WERI-Rb-1 (cell line): ENCODE data around the gene NPHP4.

Experiments used
- DNase-seq: peaks from one replicate; pipeline ENCODE4 v3.0.0-alpha.2; 2020
- H3K27ac ChIP-seq: fragments of 250-450 bp; sonication (Bioruptor Pico); 2 replicates; pipeline ENCODE4 v1.5.1; 2020; ENCODE audit warnings: mild to moderate bottlenecking, moderate library complexity
- H3K27me3 ChIP-seq: fragments of 250-450 bp; sonication (Bioruptor Pico); 2 replicates; pipeline ENCODE4 v1.5.1; 2021; ENCODE audit warnings: mild to moderate bottlenecking, low read depth, moderate library complexity; ENCODE audit not compliant: insufficient read depth, severe bottlenecking
- H3K36me3 ChIP-seq: fragments of 250-450 bp; sonication (Bioruptor Pico); 2 replicates; pipeline ENCODE4 v1.5.1; 2020; ENCODE audit warnings: mild to moderate bottlenecking, moderate library complexity
- H3K4me3 ChIP-seq: 2 replicates; pipeline ENCODE4 v1.5.1; 2011; ENCODE audit warnings: low read depth, mild to moderate bottlenecking, control low read depth, low read length
- H3K9me3 ChIP-seq: fragments of 250-450 bp; sonication (Bioruptor Pico); 2 replicates; pipeline ENCODE4 v1.5.1; 2021; ENCODE audit warnings: mild to moderate bottlenecking, moderate library complexity; ENCODE audit not compliant: severe bottlenecking
- TF ChIP-seq, protein P1 (sequence below): IDR thresholded peaks from 2 replicates; pipeline ENCODE4 v1.5.1; 2011; ENCODE audit warnings: low read depth, mild to moderate bottlenecking, control low read depth, inconsistent platforms, low read length

NPHP4 gene

GRCh38 chr1:6013491-6013890 is 21.3 kb upstream of the NPHP4 start:
- no peak for DNase-seq
- no peaks in the 10 kb centered on the region for H3K36me3 ChIP-seq
- TF ChIP-seq, protein P1, sequence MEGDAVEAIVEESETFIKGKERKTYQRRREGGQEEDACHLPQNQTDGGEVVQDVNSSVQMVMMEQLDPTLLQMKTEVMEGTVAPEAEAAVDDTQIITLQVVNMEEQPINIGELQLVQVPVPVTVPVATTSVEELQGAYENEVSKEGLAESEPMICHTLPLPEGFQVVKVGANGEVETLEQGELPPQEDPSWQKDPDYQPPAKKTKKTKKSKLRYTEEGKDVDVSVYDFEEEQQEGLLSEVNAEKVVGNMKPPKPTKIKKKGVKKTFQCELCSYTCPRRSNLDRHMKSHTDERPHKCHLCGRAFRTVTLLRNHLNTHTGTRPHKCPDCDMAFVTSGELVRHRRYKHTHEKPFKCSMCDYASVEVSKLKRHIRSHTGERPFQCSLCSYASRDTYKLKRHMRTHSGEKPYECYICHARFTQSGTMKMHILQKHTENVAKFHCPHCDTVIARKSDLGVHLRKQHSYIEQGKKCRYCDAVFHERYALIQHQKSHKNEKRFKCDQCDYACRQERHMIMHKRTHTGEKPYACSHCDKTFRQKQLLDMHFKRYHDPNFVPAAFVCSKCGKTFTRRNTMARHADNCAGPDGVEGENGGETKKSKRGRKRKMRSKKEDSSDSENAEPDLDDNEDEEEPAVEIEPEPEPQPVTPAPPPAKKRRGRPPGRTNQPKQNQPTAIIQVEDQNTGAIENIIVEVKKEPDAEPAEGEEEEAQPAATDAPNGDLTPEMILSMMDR, result no peak
- no peak overlapping the region for H3K4me3 ChIP-seq
- H3K9me3 ChIP-seq, result no peaks in the 10 kb centered on the region
- H3K27ac ChIP-seq, result no peak overlapping the region
- no peaks in the 10 kb centered on the region for H3K27me3 ChIP-seq

- TF ChIP-seq, protein P1, result no peak
- H3K9me3 ChIP-seq, result no peaks in the 10 kb centered on the region
- no peak overlapping the region for H3K4me3 ChIP-seq
- H3K27me3 ChIP-seq, result no peaks in the 10 kb centered on the region
- no peak for DNase-seq
- H3K27ac ChIP-seq, result no peak overlapping the region
- no peaks in the 10 kb centered on the region for H3K36me3 ChIP-seq
Observed at GRCh38 chr1:6012529-6013318, 20.5 kb upstream of the NPHP4 start.

DNA sequence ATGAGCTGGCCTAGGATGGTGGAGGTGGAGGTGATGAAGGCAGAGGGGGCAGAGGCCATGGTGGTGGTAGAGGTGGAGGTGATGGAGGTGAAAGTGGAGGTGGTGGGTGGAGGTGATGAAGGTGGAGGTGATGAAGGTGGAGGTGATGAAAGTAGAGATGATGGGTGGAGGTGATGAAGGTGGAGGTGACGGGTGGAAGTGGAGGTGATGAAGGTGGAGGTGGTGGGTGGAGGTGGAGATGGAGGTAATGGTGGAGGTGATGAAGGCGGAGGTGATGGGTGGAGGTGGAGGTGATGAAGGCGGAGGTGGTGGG is 19.7 kb upstream of the NPHP4 start:
- no peak for DNase-seq
- TF ChIP-seq, protein P1, result no peak
- no peak overlapping the region for H3K4me3 ChIP-seq
- H3K36me3 ChIP-seq, result no peaks in the 10 kb centered on the region
- no peaks in the 10 kb centered on the region for H3K27me3 ChIP-seq
- H3K9me3 ChIP-seq, result no peaks in the 10 kb centered on the region
- H3K27ac ChIP-seq, result no peak overlapping the region

GRCh38 chr1:6011161-6011945 is 19.1 kb upstream of the NPHP4 start:
- TF ChIP-seq, protein P1, result no peak
- no peak for DNase-seq
- Histone ChIP-seq H3K9me3 (no peaks in the 10 kb centered on the region), H3K27me3 (no peaks in the 10 kb centered on the region), H3K4me3 (no peak overlapping the region), H3K36me3 (no peaks in the 10 kb centered on the region), H3K27ac (no peak overlapping the region)

DNA sequence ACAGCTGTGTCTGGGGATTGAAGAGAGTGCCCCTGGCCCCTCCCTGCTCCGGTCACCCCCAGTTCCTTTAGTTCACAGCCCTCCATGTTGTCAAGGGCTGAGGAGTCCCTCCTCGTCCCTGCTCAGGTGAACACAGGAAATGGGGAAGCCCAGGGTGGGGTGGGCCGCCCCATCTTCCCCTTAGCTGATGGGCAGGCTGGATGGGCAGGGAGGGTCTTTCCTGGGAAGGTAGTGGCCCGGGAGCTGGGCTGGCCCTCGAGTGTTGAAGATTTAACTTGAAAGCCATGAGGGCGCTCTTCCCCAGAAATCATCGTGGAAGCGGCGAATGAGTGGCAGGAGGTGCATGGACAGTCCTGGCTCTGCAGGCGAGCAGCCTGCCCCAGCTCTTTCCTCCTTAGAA is 18.3 kb upstream of the NPHP4 start:
- Histone ChIP-seq H3K27ac (no peak overlapping the region), H3K9me3 (no peaks in the 10 kb centered on the region), H3K36me3 (no peaks in the 10 kb centered on the region), H3K4me3 (no peak overlapping the region), H3K27me3 (no peaks in the 10 kb centered on the region)
- TF ChIP-seq, protein P1, result no peak
- DNase-seq, result no peak
